Neural cell (in vitro differentiated cells): ENCODE measurements around the gene UGP2. TPM values are rescaled to one million over a fixed set of nuclear protein-coding genes. Genes with fewer than 3 reads are reported as not detected.

ENCODE experiments used
- H2AFZ ChIP-seq: fragments of 200-600, 300-800 bp; sonication (generic), shearing (Covaris generic); 2 replicates; pipeline ENCODE4 v1.6.0; 2014; ENCODE audit warnings: low read depth, mild to moderate bottlenecking, antibody characterized with exemption, low read length, moderate library complexity
- H3F3A ChIP-seq: fragments of 200-600 bp; shearing (Covaris generic); 2 replicates; pipeline ENCODE4 v1.6.1; 2016; ENCODE audit warnings: mild to moderate bottlenecking, moderate library complexity, mixed read lengths, antibody characterized with exemption, low read length; ENCODE audit not compliant: insufficient read depth, poor library complexity, severe bottlenecking
- H3K27ac ChIP-seq: fragments of 200-600, 300-800 bp; sonication (generic), shearing (Covaris generic); 2 replicates; pipeline ENCODE4 v1.5.1; 2014; ENCODE audit warnings: mild to moderate bottlenecking, low read length, moderate library complexity
- H3K27me3 ChIP-seq: fragments of 300-800, 200-600 bp; sonication (generic), shearing (Covaris generic); 2 replicates; pipeline ENCODE4 v1.6.0; 2014; ENCODE audit warnings: mild to moderate bottlenecking, low read depth, low read length, moderate library complexity; ENCODE audit not compliant: insufficient read depth
- H3K36me3 ChIP-seq: fragments of 300-800, 200-600 bp; sonication (generic), shearing (Covaris generic); 2 replicates; pipeline ENCODE4 v1.5.1; 2014; ENCODE audit warnings: mild to moderate bottlenecking, antibody characterized with exemption, low read length, moderate library complexity; ENCODE audit not compliant: insufficient read depth
- H3K4me2 ChIP-seq: fragments of 300-800, 200-600 bp; sonication (generic), shearing (Covaris generic); 2 replicates; pipeline ENCODE4 v1.6.0; 2014; ENCODE audit warnings: mild to moderate bottlenecking, low read length
- H3K4me3 ChIP-seq: fragments of 300-800, 200-600 bp; sonication (generic), shearing (Covaris generic); 2 replicates; pipeline ENCODE4 v1.5.1; 2014; ENCODE audit warnings: mild to moderate bottlenecking, low read length, moderate library complexity
- H3K79me2 ChIP-seq: fragments of 200-600 bp; shearing (Covaris generic); replicated peaks from 2 replicates; pipeline ENCODE4 v1.6.0; 2014; ENCODE audit warnings: mild to moderate bottlenecking, low read length, moderate library complexity; ENCODE audit not compliant: insufficient read depth
- H3K9ac ChIP-seq: fragments of 300-800, 200-600 bp; sonication (generic), shearing (Covaris generic); 2 replicates; pipeline ENCODE4 v1.6.1; 2016; ENCODE audit warnings: mild to moderate bottlenecking, low read length, mixed read lengths
- H3K9me2 ChIP-seq: fragments of 200-600 bp; shearing (Covaris generic); 2 replicates; pipeline ENCODE4 v1.6.1; 2016; ENCODE audit warnings: mild to moderate bottlenecking, low read length, mixed read lengths; ENCODE audit not compliant: insufficient read depth
- H3K9me3 ChIP-seq: fragments of 200-600, 300-800 bp; sonication (generic), shearing (Covaris generic); 2 replicates; pipeline ENCODE4 v1.6.1; 2016; ENCODE audit warnings: mild to moderate bottlenecking, mixed run types, low read length, moderate library complexity, mixed read lengths
- H4K20me1 ChIP-seq: fragments of 200-600 bp; shearing (Covaris generic); 2 replicates; pipeline ENCODE4 v1.6.1; 2016; ENCODE audit warnings: mild to moderate bottlenecking, mixed run types; ENCODE audit not compliant: insufficient read depth
- CTCF ChIP-seq: fragments of 450-650 bp; IDR thresholded peaks from 2 replicates; pipeline ENCODE4 v1.5.1; 2014; ENCODE audit warnings: antibody characterized with exemption, mild to moderate bottlenecking, moderate library complexity; ENCODE audit not compliant: poor library complexity, severe bottlenecking
- EP300 ChIP-seq: fragments of 450-650 bp; conservative IDR thresholded peaks from 2 replicates; pipeline ENCODE4 v1.6.1; 2014; ENCODE audit warnings: antibody characterized with exemption, mild to moderate bottlenecking, moderate library complexity; ENCODE audit not compliant: poor library complexity, severe bottlenecking
- EZH2 ChIP-seq: fragments of 200-600, 300-800 bp; shearing (Covaris generic), sonication (generic); IDR thresholded peaks from 2 replicates; pipeline ENCODE4 v1.6.1; 2014; ENCODE audit warnings: antibody characterized with exemption, low read length, borderline replicate concordance, mild to moderate bottlenecking; ENCODE audit not compliant: insufficient read depth, poor library complexity, severe bottlenecking
- MXI1 ChIP-seq: fragments of 450-650 bp; conservative IDR thresholded peaks from 2 replicates; pipeline ENCODE4 v1.6.1; 2014; ENCODE audit warnings: antibody characterized with exemption, mild to moderate bottlenecking; ENCODE audit not compliant: poor library complexity, severe bottlenecking
- POLR2AphosphoS5 ChIP-seq: IDR thresholded peaks from 2 replicates; pipeline ENCODE4 v1.6.1; 2012
- RAD21 ChIP-seq: fragments of 450-650 bp; conservative IDR thresholded peaks from 2 replicates; pipeline ENCODE4 v1.6.1; 2014; ENCODE audit warnings: antibody characterized with exemption, mild to moderate bottlenecking, moderate library complexity
- SMC3 ChIP-seq: fragments of 450-650 bp; conservative IDR thresholded peaks from 2 replicates; pipeline ENCODE4 v1.6.1; 2014; ENCODE audit warnings: antibody characterized with exemption, mild to moderate bottlenecking, moderate library complexity; ENCODE audit not compliant: poor library complexity
- TAF1 ChIP-seq: IDR thresholded peaks from 2 replicates; pipeline ENCODE4 v1.6.1; 2012; ENCODE audit warnings: low read depth
- polyA plus RNA-seq: library from polyadenylated mRNA; depleted of rRNA; stranded (reverse); fragments of >200 nt; gene quantifications from 2 replicates; pipeline ENCODE4 v1.2.3, GENCODE V29; 2014
- TF ChIP-seq, protein P1 (sequence below): IDR thresholded peaks from 2 replicates; pipeline ENCODE4 v1.6.1; 2012; ENCODE audit warnings: borderline replicate concordance

The UGP2 gene
- polyA plus RNA-seq, 1 donor from 2014 or later = 55.6 TPM

- Histone ChIP-seq H3F3A (no peaks in the 10 kb centered on the region), H3K4me2 (no peak overlapping the region), H3K9me3 (no peaks in the 10 kb centered on the region), H3K27me3 (no peaks in the 10 kb centered on the region), H3K36me3 (no peaks in the 10 kb centered on the region), H3K9me2 (no peaks in the 10 kb centered on the region), H3K9ac (no peak overlapping the region), H3K79me2 (no peaks in the 10 kb centered on the region), H4K20me1 (no peaks in the 10 kb centered on the region), H3K4me3 (no peak overlapping the region), H2AFZ (no peak overlapping the region), H3K27ac (no peak overlapping the region)
- TF ChIP-seq CTCF (no peak), EZH2 (no peak), RAD21 (no peak), MXI1 (no peak), SMC3 (no peak), TAF1 (no peak), EP300 (no peak), POLR2AphosphoS5 (no peak)
- TF ChIP-seq, protein P1, sequence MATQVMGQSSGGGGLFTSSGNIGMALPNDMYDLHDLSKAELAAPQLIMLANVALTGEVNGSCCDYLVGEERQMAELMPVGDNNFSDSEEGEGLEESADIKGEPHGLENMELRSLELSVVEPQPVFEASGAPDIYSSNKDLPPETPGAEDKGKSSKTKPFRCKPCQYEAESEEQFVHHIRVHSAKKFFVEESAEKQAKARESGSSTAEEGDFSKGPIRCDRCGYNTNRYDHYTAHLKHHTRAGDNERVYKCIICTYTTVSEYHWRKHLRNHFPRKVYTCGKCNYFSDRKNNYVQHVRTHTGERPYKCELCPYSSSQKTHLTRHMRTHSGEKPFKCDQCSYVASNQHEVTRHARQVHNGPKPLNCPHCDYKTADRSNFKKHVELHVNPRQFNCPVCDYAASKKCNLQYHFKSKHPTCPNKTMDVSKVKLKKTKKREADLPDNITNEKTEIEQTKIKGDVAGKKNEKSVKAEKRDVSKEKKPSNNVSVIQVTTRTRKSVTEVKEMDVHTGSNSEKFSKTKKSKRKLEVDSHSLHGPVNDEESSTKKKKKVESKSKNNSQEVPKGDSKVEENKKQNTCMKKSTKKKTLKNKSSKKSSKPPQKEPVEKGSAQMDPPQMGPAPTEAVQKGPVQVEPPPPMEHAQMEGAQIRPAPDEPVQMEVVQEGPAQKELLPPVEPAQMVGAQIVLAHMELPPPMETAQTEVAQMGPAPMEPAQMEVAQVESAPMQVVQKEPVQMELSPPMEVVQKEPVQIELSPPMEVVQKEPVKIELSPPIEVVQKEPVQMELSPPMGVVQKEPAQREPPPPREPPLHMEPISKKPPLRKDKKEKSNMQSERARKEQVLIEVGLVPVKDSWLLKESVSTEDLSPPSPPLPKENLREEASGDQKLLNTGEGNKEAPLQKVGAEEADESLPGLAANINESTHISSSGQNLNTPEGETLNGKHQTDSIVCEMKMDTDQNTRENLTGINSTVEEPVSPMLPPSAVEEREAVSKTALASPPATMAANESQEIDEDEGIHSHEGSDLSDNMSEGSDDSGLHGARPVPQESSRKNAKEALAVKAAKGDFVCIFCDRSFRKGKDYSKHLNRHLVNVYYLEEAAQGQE = no peak
These were observed 23.6 kb downstream of the UGP2 start for GRCh38 chr2:63865159-63865799.

- no peaks in the 10 kb centered on the region for H3K79me2 ChIP-seq
- H2AFZ ChIP-seq = no peak overlapping the region
- no peaks in the 10 kb centered on the region for H3K36me3 ChIP-seq
- H4K20me1 ChIP-seq = no peaks in the 10 kb centered on the region
- H3F3A ChIP-seq = no peaks in the 10 kb centered on the region
- H3K9me3 ChIP-seq = no peaks in the 10 kb centered on the region
- H3K9me2 ChIP-seq = no peaks in the 10 kb centered on the region
- no peak overlapping the region for H3K9ac ChIP-seq
- H3K4me2 ChIP-seq = no peak overlapping the region
- TF ChIP-seq CTCF (no peak), RAD21 (no peak), MXI1 (no peak), EZH2 (no peak), TAF1 (no peak), POLR2AphosphoS5 (no peak), SMC3 (no peak), EP300 (no peak)
- TF ChIP-seq, protein P1 = no peak
- no peak overlapping the region for H3K4me3 ChIP-seq
- H3K27ac ChIP-seq = no peak overlapping the region
- no peaks in the 10 kb centered on the region for H3K27me3 ChIP-seq
These were observed 24.5 kb downstream of the UGP2 start for GRCh38 chr2:63866009-63866709.
